ENCODE measurements around the gene ZNF688.

DNA sequence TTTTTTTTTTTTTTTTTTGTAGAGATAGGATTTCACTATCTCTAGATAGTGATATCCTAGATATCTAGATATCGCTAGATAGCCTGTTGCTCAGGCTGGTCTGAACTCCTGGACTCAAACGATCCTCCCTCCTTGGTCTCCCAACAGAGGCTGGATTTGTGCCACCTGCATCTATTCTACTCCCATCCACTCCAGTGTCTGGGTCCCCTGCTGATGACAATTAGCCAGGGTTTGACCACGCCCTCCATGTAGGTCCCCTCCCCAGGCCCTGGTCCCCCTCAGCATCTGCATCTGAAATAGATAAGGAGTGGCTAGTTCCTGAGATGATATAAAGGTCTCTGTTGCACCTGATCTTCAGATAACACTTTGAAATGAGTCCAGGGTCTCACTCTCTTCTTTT lies 2.2 kb downstream of the ZNF688 start:
- TF ChIP-seq, protein P1, sequence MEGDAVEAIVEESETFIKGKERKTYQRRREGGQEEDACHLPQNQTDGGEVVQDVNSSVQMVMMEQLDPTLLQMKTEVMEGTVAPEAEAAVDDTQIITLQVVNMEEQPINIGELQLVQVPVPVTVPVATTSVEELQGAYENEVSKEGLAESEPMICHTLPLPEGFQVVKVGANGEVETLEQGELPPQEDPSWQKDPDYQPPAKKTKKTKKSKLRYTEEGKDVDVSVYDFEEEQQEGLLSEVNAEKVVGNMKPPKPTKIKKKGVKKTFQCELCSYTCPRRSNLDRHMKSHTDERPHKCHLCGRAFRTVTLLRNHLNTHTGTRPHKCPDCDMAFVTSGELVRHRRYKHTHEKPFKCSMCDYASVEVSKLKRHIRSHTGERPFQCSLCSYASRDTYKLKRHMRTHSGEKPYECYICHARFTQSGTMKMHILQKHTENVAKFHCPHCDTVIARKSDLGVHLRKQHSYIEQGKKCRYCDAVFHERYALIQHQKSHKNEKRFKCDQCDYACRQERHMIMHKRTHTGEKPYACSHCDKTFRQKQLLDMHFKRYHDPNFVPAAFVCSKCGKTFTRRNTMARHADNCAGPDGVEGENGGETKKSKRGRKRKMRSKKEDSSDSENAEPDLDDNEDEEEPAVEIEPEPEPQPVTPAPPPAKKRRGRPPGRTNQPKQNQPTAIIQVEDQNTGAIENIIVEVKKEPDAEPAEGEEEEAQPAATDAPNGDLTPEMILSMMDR (IDR thresholded peaks at IDR 0.05): no peak
- TF ChIP-seq POLR2A (IDR thresholded peaks at IDR 0.05): no peak

Data from right lobe of liver (tissue), 4 donors.